Measurements from ENCODE around the gene KCND2. TPM values are rescaled to one million over a fixed set of nuclear protein-coding genes. Genes with fewer than 3 reads are reported as not detected.

Gene KCND2
- total RNA-seq, 1 donor from 2014 or later: 51.5 TPM

DNA sequence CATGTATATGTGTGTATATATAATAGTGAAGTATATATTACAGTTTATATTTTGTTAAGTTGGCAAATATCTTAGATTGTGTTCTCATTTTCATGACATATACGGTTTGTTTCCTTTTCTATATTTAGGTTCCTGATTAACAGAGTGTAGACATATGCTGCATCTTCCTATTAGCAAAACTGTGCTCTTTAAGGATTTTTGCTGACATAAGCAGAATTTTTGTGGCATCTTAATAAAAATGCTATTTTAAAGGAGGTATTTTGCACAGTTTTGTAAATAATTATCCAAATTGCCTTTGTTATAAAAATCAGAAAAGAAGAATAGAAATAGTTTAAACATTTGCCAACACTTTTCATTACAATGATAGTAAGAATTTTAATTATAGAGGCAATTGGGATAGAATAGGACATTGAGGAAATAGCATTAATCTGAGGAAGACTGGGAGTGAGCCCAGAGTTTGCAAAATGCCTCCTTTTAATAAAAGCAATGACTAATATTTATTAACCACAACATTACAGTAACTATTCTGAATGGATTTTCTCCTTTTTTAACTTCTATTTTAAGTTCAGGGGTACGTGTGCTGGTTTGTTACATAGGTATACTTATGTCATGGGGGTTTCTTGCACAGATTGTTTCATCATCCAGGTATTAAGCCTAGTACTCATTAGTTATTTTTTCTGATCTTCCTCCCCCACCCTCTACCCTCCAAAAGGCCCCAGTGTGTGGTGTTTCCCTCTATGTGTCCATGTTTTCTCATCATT is 38.2 kb downstream of the KCND2 start:
- DNase-seq: no peak

DNA sequence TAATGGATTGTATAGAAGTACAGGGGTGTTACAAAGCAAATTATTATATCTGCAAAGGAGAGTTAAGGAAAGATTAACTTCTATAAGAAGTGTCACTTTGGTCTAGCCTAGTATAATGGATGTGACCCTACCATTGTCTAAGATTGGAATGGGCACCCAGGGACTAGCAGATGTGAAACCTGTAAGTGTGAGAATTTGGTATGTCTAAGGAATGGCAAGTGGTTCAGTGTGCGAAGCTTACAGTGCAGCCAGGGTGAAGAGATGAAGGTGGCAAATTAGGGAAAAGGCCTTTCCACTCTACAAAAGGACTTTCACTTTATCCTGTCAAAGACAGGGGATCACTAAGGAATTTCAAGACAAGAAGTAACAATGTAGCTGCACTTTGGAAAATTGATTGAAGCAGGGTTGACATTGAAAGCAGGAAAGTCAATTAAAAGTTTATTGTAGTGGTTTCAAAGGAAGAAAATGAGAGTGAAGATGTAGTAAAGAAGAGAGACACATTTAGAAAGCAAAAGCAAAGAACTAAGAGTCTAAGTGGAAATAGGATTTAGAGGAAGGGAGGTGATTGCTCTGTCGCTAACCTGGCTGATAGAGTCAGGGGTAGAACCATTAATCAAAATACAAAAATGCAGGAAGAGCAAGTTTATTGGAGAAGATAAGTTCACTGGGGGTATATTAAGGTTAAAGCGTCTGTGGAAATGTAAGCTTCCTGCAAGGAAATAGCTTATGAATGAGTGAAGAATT is 47.4 kb downstream of the KCND2 start:
- no peak for DNase-seq

DNA sequence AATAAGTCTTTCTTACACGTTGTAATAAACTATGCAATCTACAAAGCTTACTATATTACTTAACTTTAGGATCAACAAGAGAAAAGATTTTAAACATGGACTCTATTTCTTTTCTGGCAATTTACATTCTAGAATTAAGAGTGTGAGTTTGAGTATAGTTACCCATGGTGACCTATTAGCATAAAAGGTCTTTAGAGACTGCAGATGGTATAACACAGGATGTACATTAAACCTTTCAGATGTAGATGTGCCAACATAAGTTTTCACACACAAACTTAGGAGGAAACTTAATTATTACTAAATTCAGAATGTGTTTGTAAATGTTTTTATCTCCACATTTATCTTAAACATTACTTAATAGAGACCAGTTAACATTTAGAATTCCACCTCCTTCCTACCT is 54.1 kb downstream of the KCND2 start:
- no peak for DNase-seq

DNA sequence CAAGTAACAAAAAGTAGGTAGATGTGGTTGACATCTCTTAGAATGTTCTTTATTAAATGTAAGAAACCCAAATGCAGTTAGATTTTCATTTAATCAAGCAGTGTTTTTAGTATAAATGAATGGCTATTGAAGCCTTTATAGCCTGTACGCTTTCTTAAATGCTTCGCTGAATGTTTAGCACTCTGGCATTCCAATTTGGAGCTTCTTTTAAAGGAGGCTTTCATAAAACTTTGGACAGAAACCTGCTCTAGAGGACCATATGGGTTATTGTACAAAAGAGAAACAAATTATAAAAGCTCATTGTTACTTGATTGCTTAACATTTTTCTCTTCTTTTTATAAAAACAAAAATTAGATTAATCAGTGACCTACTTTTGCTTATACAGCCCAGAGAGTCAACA is 59.5 kb downstream of the KCND2 start:
- no peak for DNase-seq

DNA sequence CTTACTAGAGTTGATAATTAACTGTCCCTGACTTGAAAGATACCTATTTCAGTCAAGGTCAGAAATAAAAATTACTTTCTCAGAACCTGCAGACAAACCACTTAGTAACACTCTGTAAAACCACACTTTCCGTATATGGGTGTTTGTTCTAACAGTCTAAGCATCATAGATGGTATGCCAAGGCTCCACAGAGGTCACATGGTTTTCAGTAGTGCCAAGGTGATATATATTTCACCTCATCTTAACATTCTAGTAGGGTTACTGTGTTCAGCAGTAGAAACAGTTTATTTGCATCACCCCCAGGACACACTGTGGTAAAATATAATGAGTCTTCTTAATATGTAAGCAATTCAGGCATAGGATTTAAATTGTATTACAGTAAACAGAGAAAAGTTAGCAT is 61.5 kb downstream of the KCND2 start:
- DNase-seq: no peak

DNA sequence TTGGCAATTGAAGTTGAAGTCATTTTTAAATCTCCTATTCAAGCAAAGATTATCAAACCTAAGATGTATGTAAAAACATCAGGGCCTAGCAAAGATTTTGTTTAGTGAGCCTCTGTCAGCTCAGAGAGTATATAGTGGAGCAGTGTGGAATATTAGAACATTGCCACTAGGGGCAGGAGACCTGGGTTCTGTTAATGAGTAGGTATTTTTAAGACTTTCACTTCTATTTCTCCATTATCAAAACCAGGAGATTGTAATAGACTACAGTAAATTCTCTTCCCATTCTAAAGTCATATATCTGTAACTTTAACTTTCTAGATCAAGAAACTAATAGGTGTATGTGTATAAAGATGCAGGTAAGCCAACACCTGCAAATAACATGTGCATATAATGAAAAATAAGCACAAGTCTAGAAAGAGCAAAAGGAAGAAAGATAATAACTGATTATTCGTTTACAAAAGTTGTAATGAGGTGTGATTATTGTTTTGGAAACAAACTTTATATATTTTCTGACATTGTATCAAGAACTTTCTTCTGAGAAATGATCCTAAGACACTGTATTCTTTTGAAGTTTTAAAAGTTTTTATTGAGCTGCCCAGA is 64.4 kb downstream of the KCND2 start:
- DNase-seq: no peak

DNA sequence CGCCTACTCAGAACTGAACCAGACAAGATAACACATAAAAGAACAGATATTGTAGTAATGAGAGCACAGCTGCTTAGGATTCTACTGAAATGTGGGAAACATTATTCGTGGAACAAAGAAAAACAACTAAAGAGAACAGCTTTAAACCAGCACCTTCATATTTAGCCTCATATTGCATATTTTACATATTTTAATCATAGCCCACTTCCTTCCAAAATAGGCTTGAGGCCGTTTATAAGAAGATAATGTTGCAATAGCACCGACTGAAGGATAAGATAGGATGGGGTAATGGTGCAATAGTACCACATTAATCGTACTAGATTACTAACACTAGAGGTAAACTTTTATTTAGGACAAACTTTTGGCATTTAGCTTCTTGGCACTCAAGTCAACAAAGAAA is 71.3 kb downstream of the KCND2 start:
- DNase-seq: no peak

DNA sequence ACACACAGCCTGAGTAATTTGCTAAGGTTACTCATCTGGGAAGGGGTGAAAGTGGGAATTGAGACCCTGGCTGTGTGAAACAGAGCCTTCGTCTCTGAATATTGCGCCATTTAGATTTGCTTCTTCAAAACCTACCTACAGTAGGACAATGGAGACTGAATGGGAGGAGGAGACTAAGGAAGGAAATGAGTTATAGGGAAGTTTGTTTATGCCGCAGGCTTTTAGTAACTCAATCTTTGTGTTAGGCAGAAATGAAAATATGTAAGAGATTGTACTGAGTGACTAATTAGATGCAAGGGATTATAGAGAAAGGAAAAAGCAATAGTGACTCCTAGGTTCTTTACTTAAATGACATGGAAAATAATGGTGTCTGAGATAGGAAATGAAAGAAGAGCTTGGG is 80.2 kb downstream of the KCND2 start:
- no peak for DNase-seq

DNA sequence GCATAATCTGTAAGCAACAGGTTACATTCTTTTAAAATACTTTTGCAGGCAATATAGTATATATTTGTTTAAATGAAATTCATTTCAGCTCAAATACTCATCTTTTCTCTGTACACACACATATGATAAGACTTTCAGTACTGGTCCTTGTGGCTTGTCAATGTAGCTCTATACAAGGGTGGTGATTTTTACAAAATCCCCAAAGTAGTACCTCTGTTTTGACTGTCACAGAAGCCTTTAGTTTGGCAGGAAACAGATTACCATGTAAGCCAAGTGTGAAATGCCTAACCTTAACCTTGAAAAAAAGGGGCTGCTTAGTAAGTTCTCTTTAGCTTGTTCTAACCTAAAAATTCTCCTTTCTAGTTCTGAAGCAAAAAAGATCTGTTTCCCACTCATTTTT is 87.9 kb downstream of the KCND2 start:
- no peak for DNase-seq

DNA sequence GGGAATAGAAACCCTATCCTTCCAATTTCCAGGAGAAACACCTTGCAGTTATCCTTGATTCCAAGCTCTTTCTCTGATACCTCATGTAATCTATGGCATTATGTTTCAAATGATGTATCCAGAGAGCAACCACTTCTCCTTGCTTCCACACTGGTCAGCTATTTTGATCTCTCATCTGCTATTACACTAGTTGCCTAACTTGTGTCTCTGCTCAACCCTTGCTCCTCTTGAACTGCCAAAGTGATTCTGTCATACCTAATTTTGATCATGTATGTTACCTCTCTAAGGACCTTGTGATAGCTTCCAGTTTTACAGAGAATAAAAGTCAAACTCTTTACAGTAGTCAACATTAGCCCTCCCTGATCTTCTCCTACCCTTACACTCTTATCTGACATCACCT is 90.4 kb downstream of the KCND2 start:
- no peak for DNase-seq

DNA sequence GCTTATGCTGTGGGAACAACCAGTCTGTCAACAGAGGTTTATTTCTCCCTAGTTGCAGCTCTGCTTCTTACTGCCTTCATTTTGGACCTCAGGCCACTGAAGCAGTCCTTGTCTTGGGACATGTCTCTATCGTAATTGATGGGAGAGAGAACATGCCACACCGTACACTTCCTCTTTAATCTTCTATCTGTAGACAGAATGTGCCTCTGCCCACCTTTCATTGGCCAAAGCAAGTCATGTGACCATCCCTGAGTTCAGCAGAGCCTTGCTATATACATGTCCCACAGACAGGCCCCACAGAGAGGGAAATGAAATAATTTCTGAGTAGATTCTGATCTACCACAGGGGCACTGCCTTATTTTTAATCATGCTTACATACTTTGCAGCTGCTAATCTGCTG is 98.0 kb downstream of the KCND2 start:
- DNase-seq: no peak

DNA sequence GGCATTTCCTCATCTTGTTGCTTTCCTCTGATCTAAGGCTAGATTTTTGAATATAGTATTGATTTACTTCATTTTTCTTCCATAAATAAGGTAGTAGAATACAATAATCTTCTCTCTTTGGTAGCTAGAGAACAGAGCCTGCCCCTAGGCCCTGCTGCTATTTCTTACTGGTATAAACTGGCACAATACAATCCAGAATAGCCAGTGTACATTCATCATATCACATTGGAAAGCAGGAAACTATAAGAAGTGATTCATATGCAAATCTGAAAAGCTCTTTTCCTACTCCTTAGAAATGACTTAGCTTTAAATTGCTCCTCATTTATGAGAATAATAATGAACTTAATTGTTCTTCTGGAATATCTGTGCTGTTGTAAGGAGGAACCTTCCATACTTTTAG is 100.2 kb downstream of the KCND2 start:
- DNase-seq: no peak

DNA sequence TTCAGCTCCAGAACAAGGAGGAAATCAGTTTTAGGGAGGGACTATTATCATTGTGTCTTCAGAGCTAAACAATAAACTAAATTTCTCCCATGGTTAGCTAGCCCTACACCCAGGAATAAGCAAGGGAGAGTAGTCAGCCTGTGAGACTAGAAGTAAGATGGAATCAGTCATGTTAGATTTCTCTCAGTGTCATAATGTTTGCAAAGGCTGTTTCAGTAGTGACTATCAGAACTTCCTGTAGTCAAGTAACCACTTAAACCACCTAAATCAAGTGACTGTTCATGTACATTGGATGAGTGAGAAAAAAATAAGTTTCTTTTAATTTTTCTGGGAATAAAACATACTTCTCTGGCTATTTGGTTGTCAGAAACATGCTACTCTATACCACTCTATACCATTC is 121.6 kb downstream of the KCND2 start:
- DNase-seq: no peak

DNA sequence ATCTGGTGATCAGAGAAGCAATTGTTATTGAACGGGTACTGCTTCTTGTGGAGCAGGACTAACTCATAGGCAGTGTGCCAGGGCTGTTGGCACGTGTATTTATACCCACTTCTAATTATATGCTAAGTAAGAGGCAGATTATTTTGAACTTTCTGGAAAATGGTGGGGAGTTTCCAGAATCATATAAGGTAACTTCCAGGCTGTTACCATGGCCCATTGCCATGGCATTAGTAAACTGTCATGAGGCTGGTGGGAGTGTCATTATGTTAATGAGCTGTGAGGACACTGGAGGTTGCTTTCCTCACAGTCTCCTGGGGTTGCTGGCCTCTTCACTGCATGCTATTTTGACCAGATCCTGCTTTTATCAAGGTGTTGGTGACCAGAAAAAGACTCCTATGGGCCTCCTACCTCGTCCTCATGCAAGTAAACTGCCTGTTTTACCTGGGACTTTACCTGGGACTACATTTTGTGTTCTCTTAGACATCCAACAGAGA is 122.6 kb downstream of the KCND2 start:
- no peak for DNase-seq

DNA sequence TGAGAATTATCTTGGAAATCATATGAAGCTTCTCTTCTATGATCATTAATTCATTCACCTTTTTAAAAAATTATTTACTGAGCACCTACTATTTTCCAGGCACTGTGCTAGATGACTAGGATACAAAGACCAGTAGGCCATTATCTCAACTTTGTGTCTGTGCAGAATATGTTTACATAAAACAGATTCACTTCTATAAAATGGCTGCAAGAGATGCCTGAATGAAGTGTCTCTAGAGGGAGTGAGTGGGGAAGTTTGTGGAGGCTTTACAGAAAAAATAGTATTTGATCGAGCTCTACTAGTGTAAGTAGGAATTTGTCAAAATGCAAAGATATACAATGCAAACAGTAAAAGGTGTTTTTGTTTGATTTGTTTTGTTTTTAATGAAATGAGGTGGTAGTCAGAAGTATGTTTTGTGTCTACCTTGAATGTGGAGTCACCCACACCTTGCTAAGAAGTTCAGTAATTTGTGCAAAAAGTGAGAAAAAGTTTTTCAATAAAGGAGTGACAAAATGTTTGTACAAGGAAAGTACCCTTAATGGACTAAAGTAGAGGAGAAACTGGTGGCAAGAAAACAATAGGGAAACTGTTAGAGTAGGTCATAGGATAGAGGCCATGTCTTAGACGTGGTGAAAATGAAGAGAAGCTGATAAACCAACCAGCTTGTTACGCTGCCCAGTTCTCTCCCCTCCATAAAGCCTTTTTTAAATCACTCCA is 125.5 kb downstream of the KCND2 start:
- no peak for DNase-seq

DNA sequence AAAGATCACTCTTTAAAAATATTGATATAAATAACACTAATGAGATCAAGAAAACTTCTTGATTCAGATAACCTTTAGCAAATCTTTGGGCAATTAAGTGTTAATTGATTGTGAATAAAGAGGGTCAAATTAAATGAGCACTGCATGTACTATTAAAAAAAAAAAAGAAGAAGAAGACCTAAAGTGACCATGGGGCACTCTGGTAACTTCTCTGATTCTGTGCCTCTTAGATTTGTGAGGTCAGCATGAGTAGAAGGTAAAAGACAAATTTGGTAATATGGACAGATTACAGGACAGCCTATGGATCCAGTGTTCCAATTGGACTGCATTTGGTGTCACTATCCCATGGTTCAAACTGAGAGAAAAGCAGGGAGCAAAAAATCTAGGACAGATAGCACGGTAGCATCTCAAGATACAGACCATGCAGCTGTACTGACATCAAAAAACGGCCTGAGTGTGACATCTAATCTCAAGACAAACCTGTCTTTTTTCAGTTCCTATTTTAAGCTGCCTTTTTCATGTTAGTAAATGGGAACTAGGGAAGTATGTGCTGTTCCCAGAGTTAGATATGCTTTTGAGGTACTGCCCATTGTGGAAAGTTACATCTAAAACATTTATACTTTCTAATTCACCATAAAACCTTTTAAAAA is 128.0 kb downstream of the KCND2 start:
- no peak for DNase-seq

DNA sequence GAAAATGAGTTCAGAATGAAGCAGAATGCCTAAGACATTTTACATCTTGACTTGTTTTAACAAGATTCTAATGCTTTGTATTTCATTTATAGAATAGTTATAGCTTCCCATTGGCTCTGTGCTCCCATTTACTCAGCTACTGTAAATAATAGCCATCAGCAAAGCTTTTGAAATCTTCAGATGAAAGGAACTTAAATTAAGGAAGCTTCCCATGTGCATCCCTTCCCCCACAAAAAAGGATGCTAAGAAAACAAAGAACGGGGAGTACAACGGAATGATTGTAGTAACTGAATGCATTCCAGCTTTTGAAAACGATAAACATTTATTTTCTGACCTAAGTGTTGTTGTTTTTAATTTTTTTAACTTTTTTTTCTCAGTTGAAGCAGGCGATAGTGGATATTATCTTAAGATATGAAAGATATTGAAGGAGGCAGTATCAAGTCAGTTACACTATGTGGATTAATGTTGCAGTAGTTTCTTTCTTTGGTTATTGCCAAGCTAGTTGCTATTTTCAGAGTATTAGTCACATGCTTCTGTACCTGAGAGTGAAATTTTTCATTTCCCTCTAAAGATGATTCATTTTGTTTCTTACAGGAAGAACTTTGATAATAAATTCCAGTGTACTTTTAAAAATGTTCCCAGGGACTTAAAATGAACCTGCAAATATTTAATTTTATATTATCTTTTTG is 129.2 kb downstream of the KCND2 start:
- no peak for DNase-seq

DNA sequence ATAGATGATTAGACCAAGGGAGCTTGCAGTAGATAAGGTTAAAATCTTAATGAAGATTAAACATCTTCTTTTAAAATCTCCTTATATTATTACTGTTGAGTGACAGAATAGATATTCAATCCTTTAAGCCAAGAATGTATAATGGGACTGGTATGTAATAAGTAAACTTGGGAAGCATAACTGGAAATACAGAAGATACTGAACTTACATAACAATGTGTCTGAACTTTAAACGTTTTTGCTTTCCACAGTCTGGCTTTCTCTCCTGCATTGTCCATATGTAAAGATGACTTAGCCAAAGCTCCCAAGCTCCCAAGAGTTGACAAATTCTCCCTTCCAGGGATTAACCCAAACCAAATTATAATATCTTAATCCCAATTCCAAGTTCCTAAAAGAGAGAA is 129.8 kb downstream of the KCND2 start:
- DNase-seq: no peak

DNA sequence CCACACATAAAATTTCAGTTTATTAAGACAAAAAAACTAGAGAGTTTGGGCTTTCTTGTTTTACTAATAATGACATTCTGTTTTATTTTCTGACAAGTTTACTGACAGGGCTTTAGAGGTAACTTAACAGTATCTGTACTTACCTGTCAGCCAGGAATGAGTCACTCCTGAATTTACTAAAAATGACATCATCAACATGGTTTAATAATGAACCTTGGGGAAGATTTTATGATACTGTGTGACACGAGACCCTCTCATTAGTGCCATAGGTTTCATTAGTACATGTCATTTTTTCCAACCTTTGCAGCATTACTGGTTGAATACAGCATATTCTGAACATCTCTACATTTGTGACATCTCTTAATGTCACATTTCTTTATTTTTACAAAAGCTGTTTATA is 131.1 kb downstream of the KCND2 start:
- DNase-seq: no peak

DNA sequence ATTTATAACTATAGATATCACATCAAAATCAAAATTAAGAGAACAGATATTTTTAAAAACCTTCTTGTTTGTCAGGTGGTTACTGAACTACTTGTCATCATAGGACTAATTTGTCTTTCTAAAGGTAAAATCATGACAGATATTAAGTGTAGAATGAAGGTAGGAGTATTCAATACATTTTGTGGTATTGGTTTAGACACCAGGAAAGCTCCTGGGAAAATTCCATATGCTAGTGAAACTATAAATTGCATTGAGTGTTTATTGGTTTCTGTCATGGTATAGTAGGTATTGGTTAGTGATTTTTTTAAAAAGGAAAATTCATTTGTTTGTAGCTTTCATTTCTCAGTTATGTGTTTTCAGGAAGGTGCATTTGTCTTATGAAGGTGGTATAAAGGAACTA is 132.7 kb downstream of the KCND2 start:
- DNase-seq: no peak

DNA sequence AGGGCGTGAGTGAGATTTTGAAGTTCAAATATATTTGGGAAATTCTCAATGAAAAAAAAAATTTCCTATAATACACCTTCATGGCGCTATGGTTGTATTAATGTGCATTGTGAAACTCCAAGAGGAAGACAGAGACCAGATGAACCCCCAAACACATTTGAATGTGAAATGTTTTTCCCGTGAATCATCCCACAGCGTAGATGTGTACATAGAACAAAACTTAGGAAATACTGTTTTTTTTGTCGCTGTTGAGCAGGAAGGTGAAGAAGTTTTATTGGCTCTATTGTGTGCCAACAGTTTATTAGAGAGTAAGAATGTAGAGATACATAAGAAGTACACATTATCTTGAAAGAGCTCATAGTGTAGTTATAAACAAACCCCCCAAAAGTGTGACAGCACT is 134.0 kb downstream of the KCND2 start:
- no peak for DNase-seq

All from occipital lobe (tissue), 2 donors.